Brain microvascular endothelial cell (primary cell): ENCODE data around the gene USP21.
A peak's percentile ranks its signal among the peaks of the same experiment; 100 is the strongest.

ENCODE experiments used
- DNase-seq: peaks from one replicate; pipeline ENCODE4 v3.0.0-alpha.2; 2020
- H3K27ac ChIP-seq: fragments of 250-450 bp; sonication (Bioruptor Pico); 2 replicates; pipeline ENCODE4 v1.5.1; 2020; ENCODE audit warnings: mild to moderate bottlenecking, moderate library complexity
- H3K27me3 ChIP-seq: fragments of 250-450 bp; sonication (Bioruptor Pico); replicated peaks from 2 replicates; pipeline ENCODE4 v1.5.1; 2020; ENCODE audit warnings: mild to moderate bottlenecking
- H3K36me3 ChIP-seq: fragments of 250-450 bp; sonication (Bioruptor Pico); replicated peaks from 2 replicates; pipeline ENCODE4 v1.5.1; 2020; ENCODE audit warnings: mild to moderate bottlenecking
- H3K4me3 ChIP-seq: 2 replicates; pipeline ENCODE4 v1.5.1; 2011; ENCODE audit warnings: low read depth, mild to moderate bottlenecking, control low read depth, low read length, moderate library complexity
- CTCF ChIP-seq: IDR thresholded peaks from 2 replicates; pipeline ENCODE4 v1.5.1; 2011; ENCODE audit warnings: low read depth, mild to moderate bottlenecking, moderate library complexity, low read length, control low read depth, inconsistent platforms; ENCODE audit errors: missing control alignments
- in situ Hi-C: cut with HindIII; loops from 2 replicates; pipeline ENCODE4 v1.10.0; 2017; ENCODE audit warnings: low sequenced_read_pairs, low pct_ligation_motif_present

Gene USP21

GRCh38 chr1:161198897-161199431 is 39.7 kb downstream of the USP21 start, which contains the start of gene ADAMTS4:
TSS of gene ADAMTS4 (minus strand) at chr1:161199054. CDS start at chr1:161198627, 427 bp downstream.
- in situ Hi-C loops: no loop called here
- no peak within 1 kb of the TSS for H3K27ac ChIP-seq
- TF ChIP-seq CTCF: no peak

DNA sequence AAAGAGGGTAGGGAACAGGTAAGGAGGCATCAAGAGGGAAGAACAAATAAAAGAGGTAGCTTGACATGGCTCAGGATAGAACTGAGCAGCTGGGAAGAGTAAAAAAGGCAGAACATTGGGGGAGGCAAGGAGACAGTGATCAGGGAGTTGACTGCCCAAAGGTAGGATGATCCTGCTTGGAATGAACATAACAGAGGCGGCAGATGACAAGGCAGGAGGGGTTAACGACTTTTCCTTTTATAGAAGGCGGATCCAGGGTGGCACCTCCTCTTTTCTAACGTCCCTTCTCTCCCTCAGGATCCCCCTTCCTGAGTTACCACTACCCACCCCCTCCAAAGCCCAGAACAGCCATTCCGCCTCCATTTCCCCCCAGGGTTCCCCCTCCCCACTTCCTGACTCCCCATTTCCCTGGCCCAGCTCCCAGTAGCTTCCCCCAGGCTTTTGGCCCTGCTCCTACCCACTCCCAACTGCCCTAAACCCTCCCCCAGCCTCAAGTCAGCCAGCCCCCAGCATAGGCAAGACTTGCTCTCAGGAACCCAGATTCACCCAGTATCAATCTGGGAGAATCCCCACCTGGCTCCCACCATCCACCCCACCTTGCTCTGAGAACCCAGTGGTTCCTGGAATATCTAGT is 40.3 kb downstream of the USP21 start:
- in situ Hi-C loops: loop anchor here (25.0 kb wide), 1 partner anchor 188 kb away; no protein-coding TSS in a partner anchor
- TF ChIP-seq CTCF: no peak
- H3K27ac ChIP-seq: no peak overlapping the region
- H3K4me3 ChIP-seq: no peak overlapping the region
- H3K36me3 ChIP-seq: peaks cover 11% of the 10 kb centered on the region
- no peak for DNase-seq
- no peaks in the 10 kb centered on the region for H3K27me3 ChIP-seq

More at GRCh38 chr1:161198897-161199431, 39.7 kb downstream of the USP21 start, which contains the start of gene ADAMTS4:
- H3K27me3 ChIP-seq: no peaks in the 10 kb centered on the region
- peaks cover 6% of the 10 kb centered on the region for H3K36me3 ChIP-seq
- peak; percentile 54 for DNase-seq
- H3K4me3 ChIP-seq: peak within 1 kb of the TSS; percentile 55

- no peak overlapping the region for H3K4me3 ChIP-seq
- no peak for TF ChIP-seq CTCF
- H3K27ac ChIP-seq: peak overlapping the region; percentile 93
- DNase-seq: no peak
- H3K27me3 ChIP-seq: no peaks in the 10 kb centered on the region
- in situ Hi-C loops: loop anchor here (25.0 kb wide), 1 partner anchor 187 kb away; no protein-coding TSS in a partner anchor
- H3K36me3 ChIP-seq: peaks cover 12% of the 10 kb centered on the region
Measured at GRCh38 chr1:161200421-161200991, 41.2 kb downstream of the USP21 start.

DNA sequence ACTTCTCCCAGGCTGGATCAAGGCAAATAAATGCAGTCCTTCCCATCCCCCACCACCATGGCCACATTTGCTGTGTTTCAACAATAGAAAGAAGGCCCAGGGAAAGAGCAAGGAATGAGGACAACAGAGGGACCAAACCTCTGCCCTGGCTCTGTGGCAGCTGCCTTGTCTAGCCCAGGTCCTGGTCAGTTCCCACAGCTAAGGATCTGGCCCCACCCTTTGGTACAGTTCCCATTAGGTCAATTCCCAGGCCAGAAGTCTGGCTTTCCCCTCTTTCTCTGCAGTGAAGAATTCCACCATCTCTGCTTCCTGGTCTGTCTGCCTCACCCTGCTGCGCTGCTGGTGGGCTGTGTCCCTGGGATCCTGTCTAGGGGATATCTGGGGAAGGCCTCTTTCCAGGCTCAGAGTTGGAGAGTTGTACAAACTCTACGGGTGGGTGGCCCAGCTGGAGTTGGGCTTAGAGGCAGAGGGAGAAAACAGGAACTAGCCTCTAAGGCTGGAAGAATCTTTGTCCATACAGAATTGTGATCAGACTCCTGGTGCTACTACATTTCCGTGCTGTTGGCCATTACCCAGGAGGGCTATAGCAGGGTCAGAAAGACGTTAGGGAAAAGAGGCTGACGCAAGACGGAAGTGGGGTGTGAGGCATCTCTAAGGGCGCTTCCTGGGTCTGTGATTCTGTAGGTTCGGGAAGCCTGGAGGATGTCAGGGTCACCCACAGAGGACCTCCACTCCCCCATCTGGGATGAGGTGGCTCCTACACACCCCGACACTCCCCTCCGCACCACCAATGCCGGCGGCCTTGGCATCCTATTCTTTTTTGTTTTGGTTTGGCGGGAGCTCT is 41.9 kb downstream of the USP21 start:
- Histone ChIP-seq H3K27ac (peak overlapping the region; percentile 93), H3K27me3 (no peaks in the 10 kb centered on the region), H3K36me3 (peaks cover 14% of the 10 kb centered on the region), H3K4me3 (peak overlapping the region; percentile 85)
- in situ Hi-C loops: loop anchor here (25.0 kb wide), 1 partner anchor 186 kb away; no protein-coding TSS in a partner anchor
- DNase-seq: peak; percentile 57
- TF ChIP-seq CTCF: no peak

DNA sequence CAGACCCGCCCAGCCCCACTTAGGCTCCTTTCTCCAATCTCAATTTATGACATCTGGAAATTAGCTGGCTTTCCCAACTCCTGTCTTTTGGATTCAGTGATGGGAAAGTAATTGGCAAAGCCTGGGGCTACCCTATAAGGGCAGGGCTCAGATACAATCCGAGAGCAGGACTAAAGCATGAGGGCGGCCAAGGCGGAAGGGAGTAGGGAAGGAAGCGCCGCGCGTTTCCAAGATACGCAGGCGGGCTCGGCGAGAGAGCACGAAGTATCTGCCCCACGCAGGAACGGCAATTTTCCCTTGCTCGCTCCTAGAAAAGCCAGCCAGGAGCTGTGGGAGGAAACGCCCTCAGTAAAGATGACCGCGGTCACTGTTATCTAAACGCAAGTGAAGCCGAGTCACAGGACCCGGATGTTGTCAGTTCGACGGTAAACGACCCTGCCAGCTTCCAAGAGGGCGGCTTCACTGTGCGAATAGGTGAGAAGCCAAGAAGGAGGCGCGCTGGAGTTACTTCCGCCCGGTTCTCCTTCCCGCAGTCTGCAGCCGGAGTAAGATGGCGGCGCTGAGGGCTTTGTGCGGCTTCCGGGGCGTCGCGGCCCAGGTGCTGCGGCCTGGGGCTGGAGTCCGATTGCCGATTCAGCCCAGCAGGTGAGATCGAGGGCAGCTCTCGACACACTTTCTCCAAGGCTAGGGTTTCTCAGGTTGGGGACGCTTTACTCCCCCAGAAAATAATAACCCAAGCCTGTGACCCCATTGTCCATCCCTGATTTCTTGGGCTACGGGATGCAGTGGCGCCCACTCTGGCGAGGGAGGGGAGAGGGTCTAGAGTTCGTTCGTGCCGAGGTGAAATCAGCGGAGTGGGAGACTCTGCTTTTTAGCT is 42.8 kb downstream of the USP21 start, which contains the start of gene NDUFS2:
NDUFS2 (plus strand) TSS at position 532 of the 877 bp plus-strand sequence; CDS start at position 551, 19 bp downstream.
- in situ Hi-C loops: loop anchor here (25.0 kb wide), 1 partner anchor 185 kb away; no protein-coding TSS in a partner anchor
- peak; percentile 99 for DNase-seq
- TF ChIP-seq CTCF: peak; percentile 50
- H3K4me3 ChIP-seq: peak within 1 kb of the TSS; percentile 85
- H3K27ac ChIP-seq: peak within 1 kb of the TSS; percentile 93
- peaks cover 18% of the 10 kb centered on the region for H3K36me3 ChIP-seq
- H3K27me3 ChIP-seq: no peaks in the 10 kb centered on the region
